IMR-90 (cell line): ENCODE results near the gene SLIT1. TPM values are rescaled to one million over a fixed set of nuclear protein-coding genes. Genes with fewer than 3 reads are reported as not detected.

Experiments used
- ATAC-seq: fragments of 200-7000 bp; cut with Tn5 transposase; 2 replicates; pipeline ENCODE4 v1.9.1; 2020; ENCODE audit warnings: low read depth, mild to moderate bottlenecking, moderate library complexity
- BruUV-seq: library from RNA; stranded (reverse); fragments of 400-500 nt; replicated peaks from 2 replicates; lab custom pipeline; 2021; lab: Mats Ljungman, UMichigan
- CTCF ChIA-PET: fragments of 300-600 bp; formaldehyde crosslinking; extraction: SDS; loops from one replicate; lab custom pipeline; 2021; ENCODE audit warnings: antibody characterized with exemption; lab: Yijun Ruan, JAX
- POLR2A ChIA-PET: fragments of 300-600 bp; sonication (Branson Sonifier 250); formaldehyde crosslinking; loops from one replicate; lab custom pipeline; 2022; ENCODE audit warnings: antibody characterized with exemption; ENCODE audit not compliant: unreplicated experiment; lab: Charles Lee
- DNase-seq: peaks from one replicate; pipeline ENCODE4 v3.0.0; 2013
- H2AFZ ChIP-seq: replicated peaks from 2 replicates; pipeline ENCODE3; 2013; ENCODE audit warnings: low read length, mild to moderate bottlenecking; ENCODE audit not compliant: poor library complexity
- H2AK5ac ChIP-seq: 2 replicates; pipeline ENCODE4 v1.6.1; 2013; ENCODE audit warnings: low read depth, low read length, inconsistent platforms
- H2AK9ac ChIP-seq: replicated peaks from 2 replicates; pipeline ENCODE3; 2013; ENCODE audit warnings: mild to moderate bottlenecking, low read depth, low read length, moderate library complexity; ENCODE audit not compliant: poor library complexity
- H2BK120ac ChIP-seq: 2 replicates; pipeline ENCODE4 v1.6.1; 2013; ENCODE audit warnings: low read depth, low read length, inconsistent platforms
- H2BK15ac ChIP-seq: 3 replicates; pipeline ENCODE4 v1.6.1; 2013; ENCODE audit warnings: low read depth, low read length, inconsistent platforms
- H2BK20ac ChIP-seq: 2 replicates; pipeline ENCODE4 v1.6.1; 2013; ENCODE audit warnings: low read depth, mild to moderate bottlenecking, inconsistent platforms, low read length, moderate library complexity
- H2BK5ac ChIP-seq: 2 replicates; pipeline ENCODE4 v1.6.1; 2013; ENCODE audit warnings: mild to moderate bottlenecking, low read depth, low read length, inconsistent platforms; ENCODE audit not compliant: poor library complexity, severe bottlenecking
- H3K14ac ChIP-seq: replicated peaks from 2 replicates; pipeline ENCODE4 v1.6.1; 2013; ENCODE audit warnings: low read depth, low read length, inconsistent platforms
- H3K18ac ChIP-seq: 2 replicates; pipeline ENCODE4 v1.6.1; 2013; ENCODE audit warnings: low read depth, low read length, control low read depth
- H3K23ac ChIP-seq: 2 replicates; pipeline ENCODE4 v1.6.1; 2013; ENCODE audit warnings: low read depth, low read length, inconsistent platforms
- H3K27ac ChIP-seq: 2 replicates; pipeline ENCODE4 v1.5.1; 2013; ENCODE audit warnings: mild to moderate bottlenecking, control low read depth, low read length; ENCODE audit not compliant: insufficient read depth
- H3K27me3 ChIP-seq: 2 replicates; pipeline ENCODE4 v1.6.1; 2013; ENCODE audit warnings: low read length; ENCODE audit not compliant: control insufficient read depth, insufficient read depth
- H3K36me3 ChIP-seq: 2 replicates; pipeline ENCODE4 v1.6.1; 2013; ENCODE audit warnings: low read length, mixed read lengths; ENCODE audit not compliant: control insufficient read depth, insufficient read depth
- H3K4ac ChIP-seq: 2 replicates; pipeline ENCODE4 v1.6.1; 2013; ENCODE audit warnings: low read depth, low read length, inconsistent platforms
- H3K4me1 ChIP-seq: 2 replicates; pipeline ENCODE4 v1.6.1; 2013; ENCODE audit warnings: low read length, mixed read lengths; ENCODE audit not compliant: control insufficient read depth, insufficient read depth
- H3K4me2 ChIP-seq: 2 replicates; pipeline ENCODE4 v1.6.1; 2013; ENCODE audit warnings: low read depth, mild to moderate bottlenecking, control low read depth, low read length, moderate library complexity
- H3K4me3 ChIP-seq: 2 replicates; pipeline ENCODE4 v1.5.1; 2013; ENCODE audit warnings: low read depth, mild to moderate bottlenecking, control low read depth, low read length, moderate library complexity; ENCODE audit not compliant: insufficient read depth
- H3K56ac ChIP-seq: 2 replicates; pipeline ENCODE4 v1.6.1; 2013; ENCODE audit warnings: low read length, inconsistent platforms; ENCODE audit not compliant: insufficient read depth; ENCODE audit errors: extremely low read depth
- H3K79me1 ChIP-seq, 2 experiments: 2 replicates each; pipeline ENCODE4 v1.6.1; 2013; ENCODE audit warnings: low read length in 2 of 2, inconsistent platforms in 1 of 2, low read depth in 1 of 2
- H3K9ac ChIP-seq: 2 replicates; pipeline ENCODE4 v1.6.1; 2013; ENCODE audit warnings: low read depth, low read length, control low read depth
- H3K9me1 ChIP-seq: 2 replicates; pipeline ENCODE4 v1.6.1; 2013; ENCODE audit warnings: low read length, inconsistent platforms; ENCODE audit not compliant: insufficient read depth
- H3K9me3 ChIP-seq: 2 replicates; pipeline ENCODE4 v1.6.1; 2013; ENCODE audit warnings: low read length; ENCODE audit not compliant: control insufficient read depth, insufficient read depth
- H4K20me1 ChIP-seq: 2 replicates; pipeline ENCODE4 v1.6.1; 2013; ENCODE audit warnings: low read length, inconsistent platforms; ENCODE audit not compliant: insufficient read depth
- H4K5ac ChIP-seq: 2 replicates; pipeline ENCODE4 v1.6.1; 2013; ENCODE audit warnings: mild to moderate bottlenecking, low read depth, low read length, control low read depth
- H4K8ac ChIP-seq, 2 experiments: 2 replicates each; pipeline ENCODE4 v1.6.1; 2013; ENCODE audit warnings: low read depth in 2 of 2, low read length in 2 of 2, control low read depth in 1 of 2, inconsistent platforms in 1 of 2
- H4K91ac ChIP-seq: 2 replicates; pipeline ENCODE4 v1.6.1; 2013; ENCODE audit warnings: low read depth, low read length, inconsistent platforms; ENCODE audit not compliant: insufficient read depth
- CHD1 ChIP-seq: IDR thresholded peaks from 2 replicates; pipeline ENCODE4 v1.6.1; 2012; ENCODE audit warnings: low read depth, low read length, improper control_type of control experiment
- FOS ChIP-seq: fragments of 150-350 bp; IDR thresholded peaks from 2 replicates; pipeline ENCODE4 v1.6.1; 2016; ENCODE audit warnings: low read depth, low read length
- MAFK ChIP-seq: IDR thresholded peaks from 2 replicates; pipeline ENCODE4 v1.6.1; 2012; ENCODE audit warnings: low read depth, low read length, improper control_type of control experiment
- MAZ ChIP-seq: IDR thresholded peaks from 2 replicates; pipeline ENCODE4 v1.6.1; 2012; ENCODE audit warnings: low read depth, mild to moderate bottlenecking, low read length, improper control_type of control experiment, moderate library complexity, borderline replicate concordance
- POLR2A ChIP-seq: IDR thresholded peaks from 2 replicates; pipeline ENCODE4 v1.6.1; 2012; ENCODE audit warnings: mild to moderate bottlenecking, low read depth, low read length
- RFX5 ChIP-seq: IDR thresholded peaks from 2 replicates; pipeline ENCODE4 v1.8.0; 2012; ENCODE audit warnings: low read depth, mild to moderate bottlenecking, low read length, moderate library complexity
- WGBS, 2 experiments: methylation state at CpG; one replicate each; pipeline versions ENCODE4 v1.1.5 to v1.1.7; 2013; ENCODE audit warnings: missing lambda C conversion rate in 2 of 2; ENCODE audit not compliant: insufficient read length in 1 of 2; ENCODE audit errors: extremely low coverage in 2 of 2; 5-methylcytosine and 5-hydroxymethylcytosine counted together
- dilution Hi-C: fragments of 300-500 bp; cut with HindIII; formaldehyde crosslinking; loops from one replicate; pipeline ENCODE4 v1.14.3; 2018; ENCODE audit warnings: low sequenced_read_pairs; ENCODE audit not compliant: unreplicated experiment
- in situ Hi-C: fragments of 300-500 bp; cut with MboI; formaldehyde crosslinking; loops from 3 replicates; pipeline ENCODE4 v1.14.3; 2019; ENCODE audit warnings: low sequenced_read_pairs, inconsistent platforms, mixed read lengths
- intact Hi-C: fragments of 100-400 bp; cut with micrococcal nuclease; formaldehyde crosslinking; loops from 2 replicates; pipeline ENCODE4 v1.10.0; 2022
- polyA plus RNA-seq, 3 experiments: library from polyadenylated mRNA; depleted of rRNA; stranded (reverse); fragments of >200 nt; gene quantifications; 2 replicates each; pipeline ENCODE4 v1.2.3, GENCODE V29; 2012; ENCODE audit warnings: low replicate concordance in 1 of 3
- total RNA-seq: library from RNA; depleted of rRNA; stranded (reverse); fragments of >200 nt; gene quantifications from 2 replicates; pipeline ENCODE4 v1.2.3, GENCODE V29; 2012
- TF ChIP-seq, protein P1 (sequence below): conservative IDR thresholded peaks from 2 replicates; pipeline ENCODE4 v1.5.1; 2012; ENCODE audit warnings: mild to moderate bottlenecking, low read depth, low read length, improper control_type of control experiment
- TF ChIP-seq, protein P2 (sequence below): fragments of 150-350 bp; IDR thresholded peaks from 2 replicates; pipeline ENCODE4 v1.6.1; 2016; ENCODE audit warnings: low read depth, mild to moderate bottlenecking, low read length, moderate library complexity, borderline replicate concordance

Gene SLIT1
- total and polyA plus RNA-seq, 2 of the 4 experiments (the other 2 are of a cell fraction): under 0.01 TPM

DNA sequence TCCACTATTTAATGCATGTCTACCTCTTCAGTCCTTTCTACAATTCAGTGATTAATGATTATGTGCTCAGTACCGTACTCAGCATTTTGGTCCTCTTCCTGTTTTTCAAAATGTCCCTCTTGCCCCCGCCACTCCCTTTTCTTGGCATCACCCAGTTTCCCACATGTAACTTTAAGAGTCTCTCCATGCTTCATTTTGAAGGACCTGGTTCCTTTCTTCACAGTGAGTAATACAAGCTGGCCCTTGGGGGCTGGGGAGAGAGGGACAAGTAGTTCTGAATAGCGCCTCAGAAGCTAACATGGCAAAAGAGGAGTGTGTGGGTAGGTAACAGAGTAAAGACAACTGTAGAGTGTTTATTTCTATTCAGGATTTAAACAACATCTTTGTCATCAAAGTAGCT, 34.6 kb upstream of the SLIT1 start:
- in situ Hi-C loops (no loop called here), dilution Hi-C loops (no loop called here), intact Hi-C loops (no loop called here)
- TF ChIP-seq, protein P1, sequence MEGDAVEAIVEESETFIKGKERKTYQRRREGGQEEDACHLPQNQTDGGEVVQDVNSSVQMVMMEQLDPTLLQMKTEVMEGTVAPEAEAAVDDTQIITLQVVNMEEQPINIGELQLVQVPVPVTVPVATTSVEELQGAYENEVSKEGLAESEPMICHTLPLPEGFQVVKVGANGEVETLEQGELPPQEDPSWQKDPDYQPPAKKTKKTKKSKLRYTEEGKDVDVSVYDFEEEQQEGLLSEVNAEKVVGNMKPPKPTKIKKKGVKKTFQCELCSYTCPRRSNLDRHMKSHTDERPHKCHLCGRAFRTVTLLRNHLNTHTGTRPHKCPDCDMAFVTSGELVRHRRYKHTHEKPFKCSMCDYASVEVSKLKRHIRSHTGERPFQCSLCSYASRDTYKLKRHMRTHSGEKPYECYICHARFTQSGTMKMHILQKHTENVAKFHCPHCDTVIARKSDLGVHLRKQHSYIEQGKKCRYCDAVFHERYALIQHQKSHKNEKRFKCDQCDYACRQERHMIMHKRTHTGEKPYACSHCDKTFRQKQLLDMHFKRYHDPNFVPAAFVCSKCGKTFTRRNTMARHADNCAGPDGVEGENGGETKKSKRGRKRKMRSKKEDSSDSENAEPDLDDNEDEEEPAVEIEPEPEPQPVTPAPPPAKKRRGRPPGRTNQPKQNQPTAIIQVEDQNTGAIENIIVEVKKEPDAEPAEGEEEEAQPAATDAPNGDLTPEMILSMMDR: no peak
- TF ChIP-seq MAFK: no peak
- TF ChIP-seq FOS: no peak
- no peak for TF ChIP-seq MAZ
- no peak for TF ChIP-seq RFX5
- TF ChIP-seq POLR2A: no peak
- no peak for TF ChIP-seq CHD1
- TF ChIP-seq, protein P2, sequence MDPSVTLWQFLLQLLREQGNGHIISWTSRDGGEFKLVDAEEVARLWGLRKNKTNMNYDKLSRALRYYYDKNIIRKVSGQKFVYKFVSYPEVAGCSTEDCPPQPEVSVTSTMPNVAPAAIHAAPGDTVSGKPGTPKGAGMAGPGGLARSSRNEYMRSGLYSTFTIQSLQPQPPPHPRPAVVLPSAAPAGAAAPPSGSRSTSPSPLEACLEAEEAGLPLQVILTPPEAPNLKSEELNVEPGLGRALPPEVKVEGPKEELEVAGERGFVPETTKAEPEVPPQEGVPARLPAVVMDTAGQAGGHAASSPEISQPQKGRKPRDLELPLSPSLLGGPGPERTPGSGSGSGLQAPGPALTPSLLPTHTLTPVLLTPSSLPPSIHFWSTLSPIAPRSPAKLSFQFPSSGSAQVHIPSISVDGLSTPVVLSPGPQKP: no peak
- Histone ChIP-seq H4K8ac (no peak overlapping the region), H3K56ac (no peak overlapping the region), H3K79me1 (no peaks in the 10 kb centered on the region; a peak in 1 of 4 replicates), H2BK20ac (no peak overlapping the region), H3K4ac (no peak overlapping the region), H4K5ac (no peak overlapping the region), H3K23ac (no peak overlapping the region), H3K9me3 (no peaks in the 10 kb centered on the region), H3K36me3 (peaks cover 3% of the 10 kb centered on the region; the same call in 1 of the 2 replicates), H3K27me3 (no peaks in the 10 kb centered on the region), H2AK9ac (no peak overlapping the region), H4K91ac (no peak overlapping the region), H3K9ac (no peak overlapping the region), H2BK15ac (no peak overlapping the region), H3K9me1 (peaks cover 4% of the 10 kb centered on the region; the same call in 1 of the 2 replicates), H3K4me1 (peaks cover 9% of the 10 kb centered on the region), H3K18ac (no peak overlapping the region), H2AK5ac (no peak overlapping the region), H3K14ac (no peak overlapping the region), H3K4me3 (no peak overlapping the region), H4K20me1 (no peaks in the 10 kb centered on the region), H3K4me2 (no peak overlapping the region), H2BK5ac (no peak overlapping the region), H3K27ac (no peak overlapping the region), H2AFZ (no peak overlapping the region), H2BK120ac (no peak overlapping the region)
- WGBS, 2 experiments: no CpG with 5 or more reads among the region's 3 CpGs
- POLR2A ChIA-PET: no interaction called here
- DNase-seq (no peak), ATAC-seq (no peak)
- BruUV-seq: no TSS peak
- CTCF ChIA-PET: interaction anchor here (0.9 to 1.0 kb wide), 2 partner anchors 23 to 147 kb away, joined by 3 to 5 read pairs; no protein-coding TSS in a partner anchor
